ENCODE measurements around the gene KCNIP1. TPM values are rescaled to one million over a fixed set of nuclear protein-coding genes. Genes with fewer than 3 reads are reported as not detected.

Gene KCNIP1
- total RNA-seq, 1 experiment from 2014 or later = not detected

- ChIA-PET POLR2A (interaction anchor here (0.6 kb wide), 1 partner anchor 64 kb away, joined by 3 read pairs; no protein-coding TSS in a partner anchor), CTCF (no interaction called here)
- in situ Hi-C loops (cut with HindIII; ENCODE audit: low pct_unique_long_range_greater_than_20kb, low sequenced_read_pairs) (no loop called here), intact Hi-C loops (cut with micrococcal nuclease; ENCODE audit: unreplicated experiment) (no loop called here)
- Histone ChIP-seq H3K4me3 (ENCODE audit: low read depth in 2 of 2, low read length in 2 of 2) (no peak overlapping the region), H3K27me3 (ENCODE audit: control insufficient read depth, insufficient read depth, low read length) (peaks cover 3% of the 10 kb centered on the region; the same call in 1 of the 2 replicates), H3K9me3 (ENCODE audit: control insufficient read depth, insufficient read depth, low read depth, low read length) (no peaks in the 10 kb centered on the region), H3K27ac (ENCODE audit: low read length) (no peak overlapping the region), H3K36me3 (ENCODE audit: control insufficient read depth, insufficient read depth, low read length) (no peaks in the 10 kb centered on the region), H3K4me1 (ENCODE audit: control insufficient read depth, insufficient read depth, low read length) (no peaks in the 10 kb centered on the region)
- TF ChIP-seq TCF7L2 (IDR thresholded peaks at IDR 0.05; ENCODE audit: low read depth, low read length) = no peak
- no peak for TF ChIP-seq SIN3A (IDR thresholded peaks at IDR 0.05; ENCODE audit: borderline replicate concordance, insufficient read depth, low read depth, low read length)
- TF ChIP-seq, protein P1, sequence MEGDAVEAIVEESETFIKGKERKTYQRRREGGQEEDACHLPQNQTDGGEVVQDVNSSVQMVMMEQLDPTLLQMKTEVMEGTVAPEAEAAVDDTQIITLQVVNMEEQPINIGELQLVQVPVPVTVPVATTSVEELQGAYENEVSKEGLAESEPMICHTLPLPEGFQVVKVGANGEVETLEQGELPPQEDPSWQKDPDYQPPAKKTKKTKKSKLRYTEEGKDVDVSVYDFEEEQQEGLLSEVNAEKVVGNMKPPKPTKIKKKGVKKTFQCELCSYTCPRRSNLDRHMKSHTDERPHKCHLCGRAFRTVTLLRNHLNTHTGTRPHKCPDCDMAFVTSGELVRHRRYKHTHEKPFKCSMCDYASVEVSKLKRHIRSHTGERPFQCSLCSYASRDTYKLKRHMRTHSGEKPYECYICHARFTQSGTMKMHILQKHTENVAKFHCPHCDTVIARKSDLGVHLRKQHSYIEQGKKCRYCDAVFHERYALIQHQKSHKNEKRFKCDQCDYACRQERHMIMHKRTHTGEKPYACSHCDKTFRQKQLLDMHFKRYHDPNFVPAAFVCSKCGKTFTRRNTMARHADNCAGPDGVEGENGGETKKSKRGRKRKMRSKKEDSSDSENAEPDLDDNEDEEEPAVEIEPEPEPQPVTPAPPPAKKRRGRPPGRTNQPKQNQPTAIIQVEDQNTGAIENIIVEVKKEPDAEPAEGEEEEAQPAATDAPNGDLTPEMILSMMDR (IDR thresholded peaks at IDR 0.05) = no peak
- no peak for TF ChIP-seq POLR2AphosphoS5 (IDR thresholded peaks at IDR 0.05; ENCODE audit: low read depth, low read length)
- TF ChIP-seq REST (IDR thresholded peaks at IDR 0.05; ENCODE audit: insufficient read depth in 1 of 2, low read depth in 2 of 2, low read length in 1 of 2) = no peak
- no peak for ATAC-seq
- BruUV-seq (replicated peaks) = no TSS peak
- DNase-seq (ENCODE audit: low read depth, low spot score) = no peak
These were observed 21.3 kb upstream of the KCNIP1 start for GRCh38 chr5:170482511-170482910.

DNA sequence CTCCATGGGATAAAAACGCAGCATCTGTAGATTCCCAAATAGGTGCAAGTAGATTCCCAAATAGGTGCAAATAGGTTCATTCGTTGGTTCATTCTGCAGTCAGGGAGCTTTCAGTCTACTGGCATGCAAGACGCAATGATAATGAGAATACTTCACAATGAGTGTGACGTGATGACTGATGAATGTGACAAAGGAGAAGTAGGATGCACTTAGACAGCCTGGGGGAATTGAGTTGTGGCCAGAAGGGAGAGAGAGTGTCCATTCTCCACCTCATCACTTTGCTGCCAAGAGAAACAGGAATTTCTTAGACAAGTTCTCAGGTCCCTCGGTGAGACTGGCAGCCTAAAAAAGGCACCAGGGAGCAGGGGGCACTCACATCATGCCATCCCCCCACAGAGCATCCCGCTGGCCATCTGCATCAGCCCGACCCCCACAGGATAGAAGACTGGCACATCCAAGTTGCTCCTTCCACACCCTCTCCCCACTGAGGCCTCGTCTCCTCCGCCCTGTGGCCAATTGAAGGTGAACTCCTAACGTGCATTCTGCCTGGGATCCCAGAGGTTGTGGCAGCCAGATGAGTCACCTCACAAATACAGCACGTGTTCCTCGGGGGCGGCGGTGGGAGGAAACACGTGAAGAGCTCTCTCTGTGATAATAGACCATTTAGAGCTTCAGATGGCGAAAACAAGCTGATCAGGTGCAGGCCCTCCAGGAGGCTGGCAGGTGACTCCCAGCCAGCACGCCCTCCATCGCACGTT is 19.9 kb upstream of the KCNIP1 start:
- TF ChIP-seq TCF7L2 (IDR thresholded peaks at IDR 0.05; ENCODE audit: low read depth, low read length) (no peak), POLR2AphosphoS5 (IDR thresholded peaks at IDR 0.05; ENCODE audit: low read depth, low read length) (no peak), REST (IDR thresholded peaks at IDR 0.05; ENCODE audit: insufficient read depth in 1 of 2, low read depth in 2 of 2, low read length in 1 of 2) (no peak)
- TF ChIP-seq, protein P1 (IDR thresholded peaks at IDR 0.05) = no peak
- in situ Hi-C loops (cut with HindIII; ENCODE audit: low pct_unique_long_range_greater_than_20kb, low sequenced_read_pairs) = no loop called here
- Histone ChIP-seq H3K4me3 (ENCODE audit: low read depth in 2 of 2, low read length in 2 of 2) (no peak overlapping the region), H3K4me1 (ENCODE audit: control insufficient read depth, insufficient read depth, low read length) (no peaks in the 10 kb centered on the region), H3K27me3 (ENCODE audit: control insufficient read depth, insufficient read depth, low read length) (peaks cover 3% of the 10 kb centered on the region; the same call in 1 of the 2 replicates), H3K27ac (ENCODE audit: low read length) (no peak overlapping the region), H3K9me3 (ENCODE audit: control insufficient read depth, insufficient read depth, low read depth, low read length) (no peaks in the 10 kb centered on the region), H3K36me3 (ENCODE audit: control insufficient read depth, insufficient read depth, low read length) (no peaks in the 10 kb centered on the region)
- ChIA-PET POLR2A (interaction anchor here (0.6 kb wide), 1 partner anchor 13 kb away, joined by 3 read pairs; no protein-coding TSS in a partner anchor), CTCF (no interaction called here)
- DNase-seq (ENCODE audit: low read depth, low spot score) (no peak), ATAC-seq (no peak)
- no TSS peak for BruUV-seq (replicated peaks)
- intact Hi-C loops (cut with micrococcal nuclease; ENCODE audit: unreplicated experiment) = no loop called here

Measured in Panc1 (cell line).